Karpas-422 (cell line): ENCODE measurements around the gene OBI1. TPM values are rescaled to one million over a fixed set of nuclear protein-coding genes. Genes with fewer than 3 reads are reported as not detected.

Source experiments
- DNase-seq: peaks from one replicate; pipeline ENCODE4 v3.0.0-alpha.2; 2015
- H2AFZ ChIP-seq: fragments of 200-600 bp; sonication (generic); 2 replicates; pipeline ENCODE4 v1.6.1; 2014; ENCODE audit warnings: antibody characterized with exemption, low read length, mixed read lengths
- H3K27ac ChIP-seq: fragments of 200-600 bp; sonication (generic); 2 replicates; pipeline ENCODE4 v1.5.1; 2014; ENCODE audit warnings: mild to moderate bottlenecking, low read length, moderate library complexity
- H3K27me3 ChIP-seq: fragments of 200-600 bp; sonication (generic); 2 replicates; pipeline ENCODE4 v1.6.1; 2014; ENCODE audit warnings: low read length, mixed read lengths
- H3K36me3 ChIP-seq: fragments of 200-600 bp; sonication (generic); 2 replicates; pipeline ENCODE4 v1.6.1; 2014; ENCODE audit warnings: low read length, mixed read lengths; ENCODE audit not compliant: insufficient read depth
- H3K4me1 ChIP-seq: fragments of 200-600 bp; sonication (generic); 2 replicates; pipeline ENCODE4 v1.6.1; 2014; ENCODE audit warnings: mild to moderate bottlenecking, low read length, mixed read lengths
- H3K4me2 ChIP-seq: fragments of 200-600 bp; sonication (generic); 2 replicates; pipeline ENCODE4 v1.6.1; 2014; ENCODE audit warnings: low read length, low read depth, mild to moderate bottlenecking; ENCODE audit not compliant: poor library complexity, severe bottlenecking
- H3K4me3 ChIP-seq: fragments of 200-600 bp; sonication (generic); 2 replicates; pipeline ENCODE4 v1.5.1; 2014; ENCODE audit warnings: mild to moderate bottlenecking, antibody characterized with exemption, low read length, mixed read lengths
- H3K79me2 ChIP-seq: fragments of 200-600 bp; sonication (generic); 2 replicates; pipeline ENCODE4 v1.6.1; 2014; ENCODE audit warnings: mild to moderate bottlenecking, low read length, mixed read lengths
- H3K9ac ChIP-seq: fragments of 200-600 bp; sonication (generic); 2 replicates; pipeline ENCODE4 v1.6.0; 2014; ENCODE audit warnings: low read length
- H3K9me2 ChIP-seq: fragments of 200-600 bp; sonication (generic), shearing (Covaris generic); replicated peaks from 2 replicates; pipeline ENCODE4 v1.6.0; 2014; ENCODE audit warnings: mild to moderate bottlenecking, low read length, moderate library complexity; ENCODE audit not compliant: insufficient read depth
- H3K9me3 ChIP-seq: fragments of 300-700, 200-600 bp; sonication (generic); 2 replicates; pipeline ENCODE4 v1.6.1; 2014; ENCODE audit warnings: low read length, mixed read lengths
- H4K20me1 ChIP-seq: fragments of 200-600 bp; sonication (generic); 2 replicates; pipeline ENCODE4 v1.6.1; 2014; ENCODE audit warnings: mild to moderate bottlenecking, antibody characterized with exemption, low read length, low read depth; ENCODE audit not compliant: insufficient read depth
- total RNA-seq: library from RNA; depleted of rRNA; stranded (reverse); fragments of >200 nt; shearing (Covaris generic); gene quantifications from 2 replicates; pipeline ENCODE4 v1.2.3, GENCODE V29; 2014; ENCODE audit warnings: low replicate concordance

OBI1 gene
- total RNA-seq, 1 experiment from 2014 or later, result 27.7 TPM

DNA sequence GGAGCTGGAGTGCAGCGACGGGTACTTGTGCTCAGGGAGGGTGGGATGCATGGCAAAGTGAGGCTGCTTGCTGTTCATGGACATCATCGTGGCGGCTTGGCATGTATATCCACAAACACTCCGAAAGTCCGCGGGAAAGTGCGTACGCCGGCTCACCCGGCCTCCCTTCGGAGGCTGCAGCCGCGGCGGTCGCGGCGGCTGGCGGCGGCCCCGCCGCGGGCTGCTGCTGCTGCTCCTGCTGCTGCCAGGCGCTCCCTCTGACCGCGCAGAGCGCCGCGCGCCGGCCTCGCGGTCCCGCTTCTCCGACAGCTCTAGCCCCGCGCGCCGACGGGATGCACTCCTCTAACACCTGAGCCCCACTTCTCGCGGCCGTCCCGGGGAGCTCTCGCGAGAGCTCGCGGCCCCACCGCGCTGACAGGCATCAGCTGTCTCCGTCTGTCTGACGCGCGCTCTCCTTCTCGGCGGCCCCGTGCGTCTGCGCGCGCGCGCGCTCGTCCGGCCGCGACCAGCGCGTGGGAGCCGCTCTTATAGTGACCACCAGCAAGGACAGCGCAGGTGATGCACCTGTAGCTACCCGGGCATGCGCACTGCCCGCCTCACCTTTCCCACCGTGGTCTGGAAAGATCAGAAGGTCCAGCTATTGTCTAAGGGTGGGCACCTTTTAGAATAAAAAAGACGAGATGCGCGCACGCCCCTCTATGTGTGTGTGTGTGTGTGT is 55.6 kb downstream of the OBI1 start, which contains the start of gene POU4F1:
POU4F1 (minus strand) TSS at position 313 of the 718 bp plus-strand sequence; CDS start at position 87, 226 bp downstream.
- no peaks in the 10 kb centered on the region for H3K79me2 ChIP-seq
- no peak within 1 kb of the TSS for H3K4me2 ChIP-seq
- no peak within 1 kb of the TSS for H3K4me3 ChIP-seq
- H3K36me3 ChIP-seq, result no peaks in the 10 kb centered on the region
- H3K9me3 ChIP-seq, result no peaks in the 10 kb centered on the region
- DNase-seq, result no peak
- no peak within 1 kb of the TSS for H2AFZ ChIP-seq
- H3K9ac ChIP-seq, result no peak within 1 kb of the TSS
- peaks cover 6% of the 10 kb centered on the region for H3K4me1 ChIP-seq
- no peaks in the 10 kb centered on the region for H4K20me1 ChIP-seq
- H3K27ac ChIP-seq, result no peak within 1 kb of the TSS
- H3K27me3 ChIP-seq, result no peaks in the 10 kb centered on the region
- no peaks in the 10 kb centered on the region for H3K9me2 ChIP-seq

DNA sequence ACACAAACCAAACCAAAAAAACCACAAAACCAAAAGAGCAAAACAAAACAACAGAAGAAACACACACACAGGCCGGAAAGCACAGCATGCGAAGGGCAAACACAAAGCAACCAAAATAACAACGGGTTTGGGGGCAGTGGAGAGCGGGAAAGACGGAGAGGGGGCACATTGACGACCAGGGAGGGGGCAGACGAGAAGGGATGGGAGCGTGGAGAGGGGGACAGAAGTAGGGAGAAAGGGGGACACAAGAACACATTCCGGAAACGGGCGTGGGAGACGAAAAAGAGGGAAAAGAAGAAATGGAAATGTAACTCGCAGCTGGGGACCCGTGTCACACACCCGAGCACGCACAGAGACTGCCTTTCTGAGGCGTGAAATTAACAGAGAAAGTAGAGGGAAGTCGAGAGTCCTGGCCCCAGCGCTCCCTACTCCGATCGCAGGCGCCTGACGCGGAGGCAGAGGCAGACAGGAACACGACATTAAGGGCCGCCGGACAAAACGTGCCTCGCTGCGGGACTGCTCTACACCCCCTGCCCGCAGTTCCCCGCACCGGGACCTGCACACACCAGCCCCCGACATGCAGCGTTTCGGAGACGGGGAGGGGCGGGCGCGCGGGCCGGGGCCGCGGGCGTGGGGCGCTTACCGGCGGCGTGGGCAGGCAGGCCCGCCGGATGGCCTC is 56.3 kb downstream of the OBI1 start:
- Histone ChIP-seq H3K4me2 (no peak overlapping the region), H4K20me1 (no peaks in the 10 kb centered on the region), H3K4me1 (peaks cover 6% of the 10 kb centered on the region), H2AFZ (no peak overlapping the region), H3K4me3 (no peak overlapping the region), H3K9me3 (no peaks in the 10 kb centered on the region), H3K79me2 (no peaks in the 10 kb centered on the region), H3K36me3 (no peaks in the 10 kb centered on the region), H3K27ac (no peak overlapping the region), H3K9ac (no peak overlapping the region), H3K27me3 (no peaks in the 10 kb centered on the region), H3K9me2 (no peaks in the 10 kb centered on the region)
- DNase-seq, result no peak

- Histone ChIP-seq H3K79me2 (no peaks in the 10 kb centered on the region), H3K9me3 (no peaks in the 10 kb centered on the region), H2AFZ (no peak overlapping the region), H4K20me1 (no peaks in the 10 kb centered on the region), H3K27ac (no peak overlapping the region), H3K27me3 (no peaks in the 10 kb centered on the region), H3K4me1 (peaks cover 6% of the 10 kb centered on the region), H3K4me2 (no peak overlapping the region), H3K4me3 (no peak overlapping the region), H3K9me2 (no peaks in the 10 kb centered on the region), H3K9ac (no peak overlapping the region), H3K36me3 (no peaks in the 10 kb centered on the region)
- DNase-seq, result no peak
These were observed 56.9 kb downstream of the OBI1 start for GRCh38 chr13:78601874-78602560.

- no peak for DNase-seq
- no peak overlapping the region for H3K4me2 ChIP-seq
- H4K20me1 ChIP-seq, result no peaks in the 10 kb centered on the region
- H3K9ac ChIP-seq, result no peak overlapping the region
- H3K27ac ChIP-seq, result no peak overlapping the region
- no peaks in the 10 kb centered on the region for H3K79me2 ChIP-seq
- no peaks in the 10 kb centered on the region for H3K27me3 ChIP-seq
- no peak overlapping the region for H3K4me3 ChIP-seq
- H3K9me3 ChIP-seq, result no peaks in the 10 kb centered on the region
- no peak overlapping the region for H2AFZ ChIP-seq
- no peaks in the 10 kb centered on the region for H3K9me2 ChIP-seq
- no peaks in the 10 kb centered on the region for H3K36me3 ChIP-seq
- peaks cover 6% of the 10 kb centered on the region for H3K4me1 ChIP-seq
These were observed 57.7 kb downstream of the OBI1 start for GRCh38 chr13:78601124-78601873.

- DNase-seq, result no peak
- Histone ChIP-seq H3K79me2 (no peaks in the 10 kb centered on the region), H2AFZ (no peak overlapping the region), H3K4me3 (no peak overlapping the region), H3K36me3 (no peaks in the 10 kb centered on the region), H3K9me3 (no peaks in the 10 kb centered on the region), H3K9ac (no peak overlapping the region), H3K4me1 (peaks cover 6% of the 10 kb centered on the region), H4K20me1 (no peaks in the 10 kb centered on the region), H3K27me3 (no peaks in the 10 kb centered on the region), H3K27ac (no peak overlapping the region), H3K9me2 (no peaks in the 10 kb centered on the region), H3K4me2 (no peak overlapping the region)
These were observed 58.6 kb downstream of the OBI1 start for GRCh38 chr13:78600280-78600883.

GRCh38 chr13:78599645-78600279 is 59.2 kb downstream of the OBI1 start:
- Histone ChIP-seq H3K79me2 (no peaks in the 10 kb centered on the region), H3K27me3 (no peaks in the 10 kb centered on the region), H3K9ac (no peak overlapping the region), H3K4me1 (peaks cover 2% of the 10 kb centered on the region), H2AFZ (no peak overlapping the region), H3K9me2 (no peaks in the 10 kb centered on the region), H3K36me3 (no peaks in the 10 kb centered on the region), H3K4me3 (no peak overlapping the region), H3K4me2 (no peak overlapping the region), H3K27ac (no peak overlapping the region), H3K9me3 (no peaks in the 10 kb centered on the region), H4K20me1 (no peaks in the 10 kb centered on the region)
- no peak for DNase-seq

GRCh38 chr13:78598966-78599644 is 59.9 kb downstream of the OBI1 start:
- no peak for DNase-seq
- Histone ChIP-seq H4K20me1 (no peaks in the 10 kb centered on the region), H3K27me3 (no peaks in the 10 kb centered on the region), H3K36me3 (no peaks in the 10 kb centered on the region), H3K9ac (no peak overlapping the region), H3K4me2 (no peak overlapping the region), H2AFZ (no peak overlapping the region), H3K4me3 (no peak overlapping the region), H3K9me2 (no peaks in the 10 kb centered on the region), H3K4me1 (no peaks in the 10 kb centered on the region), H3K9me3 (no peaks in the 10 kb centered on the region), H3K27ac (no peak overlapping the region), H3K79me2 (no peaks in the 10 kb centered on the region)
